ENCODE measurements around the gene ZC3H15. TPM values are rescaled to one million over a fixed set of nuclear protein-coding genes. Genes with fewer than 3 reads are reported as not detected.

ZC3H15 gene
- total RNA-seq, 4 donors from 2014 or later = 43.5 to 77.8 (median 52.0) TPM

GRCh38 chr2:186551323-186552050 is 65.4 kb downstream of the ZC3H15 start:
- intact Hi-C loops (cut with DNase I; ENCODE audit: low total_unique reads) = no loop called here
- no peak for DNase-seq (ENCODE audit: low spot score in 2 of 2)
- no peak for TF ChIP-seq CTCF (IDR thresholded peaks at IDR 0.05)
- no peak for TF ChIP-seq POLR2A (IDR thresholded peaks at IDR 0.05)
- 76 to 81% methylated on average over 8 of the region's 8 CpGs for WGBS, 2 donors
- no peak overlapping the region for H3K4me3 ChIP-seq (ENCODE audit: low read depth, poor library complexity, severe bottlenecking)

GRCh38 chr2:186554429-186554828 is 68.4 kb downstream of the ZC3H15 start:
- intact Hi-C loops (cut with DNase I; ENCODE audit: low total_unique reads) = no loop called here
- WGBS, 2 donors = 74 to 78% methylated on average over 1 of the region's 1 CpG
- no peak overlapping the region for H3K4me3 ChIP-seq (ENCODE audit: low read depth, poor library complexity, severe bottlenecking)
- TF ChIP-seq POLR2A (IDR thresholded peaks at IDR 0.05) (no peak), CTCF (IDR thresholded peaks at IDR 0.05) (no peak)
- no peak for DNase-seq (ENCODE audit: low spot score in 2 of 2)

GRCh38 chr2:186554850-186555671 is 69.0 kb downstream of the ZC3H15 start:
- TF ChIP-seq POLR2A (IDR thresholded peaks at IDR 0.05) (no peak), CTCF (IDR thresholded peaks at IDR 0.05) (no peak)
- intact Hi-C loops (cut with DNase I; ENCODE audit: low total_unique reads) = no loop called here
- H3K4me3 ChIP-seq (ENCODE audit: low read depth, poor library complexity, severe bottlenecking) = no peak overlapping the region
- WGBS, 2 donors = 65 to 76% methylated on average over 8 of the region's 8 CpGs
- no peak for DNase-seq (ENCODE audit: low spot score in 2 of 2)

GRCh38 chr2:186558512-186559276 is 72.6 kb downstream of the ZC3H15 start:
- 46 to 62% methylated on average over 2 of the region's 2 CpGs for WGBS, 2 donors
- H3K4me3 ChIP-seq (ENCODE audit: low read depth, poor library complexity, severe bottlenecking) = no peak overlapping the region
- intact Hi-C loops (cut with DNase I; ENCODE audit: low total_unique reads) = no loop called here
- TF ChIP-seq CTCF (IDR thresholded peaks at IDR 0.05) (no peak), POLR2A (IDR thresholded peaks at IDR 0.05) (no peak)
- no peak for DNase-seq (ENCODE audit: low spot score in 2 of 2)

Other genes starting within 250 kb of the ZC3H15 start
- gene ITGAV, start 103.8 kb downstream of the ZC3H15 start, total RNA-seq = 10 to 100 TPM; 69.8 to 84.7 (median 78.8) TPM
- 1 to 10 TPM; 2.0 to 6.1 (median 4.3) TPM for gene FAM171B, start 207.8 kb downstream of the ZC3H15 start, total RNA-seq